Measurements from ENCODE around the gene NEU3. TPM values are rescaled to one million over a fixed set of nuclear protein-coding genes. Genes with fewer than 3 reads are reported as not detected.

NEU3 gene
- total and polyA plus RNA-seq, 2 experiments from 2014 or later = 2.5 to 6.2 TPM

DNA sequence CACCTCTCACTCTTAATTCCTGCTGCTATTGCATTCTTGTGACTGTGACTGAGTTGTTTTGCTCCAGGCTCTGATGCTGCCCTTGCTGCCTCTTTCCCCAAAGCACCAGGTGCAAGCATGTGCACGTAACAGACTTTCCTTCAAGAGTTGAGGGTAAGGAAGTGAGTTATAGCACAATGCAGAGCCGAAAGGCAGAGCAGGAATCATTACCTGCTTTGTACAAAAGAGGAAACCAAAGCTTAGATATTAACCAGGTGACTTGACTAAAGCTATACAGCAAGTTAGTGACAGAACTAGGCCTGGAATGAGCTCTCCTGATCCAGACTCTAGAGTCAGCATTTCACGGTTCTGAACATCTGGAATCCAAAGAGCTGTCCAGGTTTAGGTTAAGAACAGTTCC is 33.6 kb downstream of the NEU3 start:
- Histone ChIP-seq H4K20me1 (ENCODE audit: insufficient read depth) (no peaks in the 10 kb centered on the region), H3K4me1 (ENCODE audit: insufficient read depth) (no peaks in the 10 kb centered on the region), H3K9me2 (ENCODE audit: insufficient read depth) (no peaks in the 10 kb centered on the region), H3K27me3 (replicated peaks; ENCODE audit: insufficient read depth) (no peaks in the 10 kb centered on the region), H3K9ac (no peak overlapping the region), H3K27ac (no peak overlapping the region), H2AFZ (no peak overlapping the region), H3K4me2 (ENCODE audit: unreplicated experiment) (no peak overlapping the region), H3K79me2 (ENCODE audit: insufficient read depth) (no peaks in the 10 kb centered on the region), H3K9me3 (ENCODE audit: low read depth) (no peaks in the 10 kb centered on the region), H3F3A (ENCODE audit: insufficient read depth) (no peaks in the 10 kb centered on the region), H3K36me3 (ENCODE audit: low read depth) (no peaks in the 10 kb centered on the region), H3K4me3 (no peak overlapping the region)
- 56 to 58% methylated on average over 3 of the region's 3 CpGs for WGBS, 2 experiments (ENCODE audit: low coverage in 1 of 2, low lambda C conversion rate in 2 of 2, missing lambda C conversion rate in 2 of 2)
- DNase-seq = no peak
- TF ChIP-seq EZH2 (IDR thresholded peaks at IDR 0.05; ENCODE audit: insufficient read depth, poor library complexity, severe bottlenecking) (no peak), EZH2phosphoT487 (IDR thresholded peaks at IDR 0.05; ENCODE audit: insufficient read depth, low read depth) (no peak)
- in situ Hi-C loops (cut with MboI) = no loop called here

DNA sequence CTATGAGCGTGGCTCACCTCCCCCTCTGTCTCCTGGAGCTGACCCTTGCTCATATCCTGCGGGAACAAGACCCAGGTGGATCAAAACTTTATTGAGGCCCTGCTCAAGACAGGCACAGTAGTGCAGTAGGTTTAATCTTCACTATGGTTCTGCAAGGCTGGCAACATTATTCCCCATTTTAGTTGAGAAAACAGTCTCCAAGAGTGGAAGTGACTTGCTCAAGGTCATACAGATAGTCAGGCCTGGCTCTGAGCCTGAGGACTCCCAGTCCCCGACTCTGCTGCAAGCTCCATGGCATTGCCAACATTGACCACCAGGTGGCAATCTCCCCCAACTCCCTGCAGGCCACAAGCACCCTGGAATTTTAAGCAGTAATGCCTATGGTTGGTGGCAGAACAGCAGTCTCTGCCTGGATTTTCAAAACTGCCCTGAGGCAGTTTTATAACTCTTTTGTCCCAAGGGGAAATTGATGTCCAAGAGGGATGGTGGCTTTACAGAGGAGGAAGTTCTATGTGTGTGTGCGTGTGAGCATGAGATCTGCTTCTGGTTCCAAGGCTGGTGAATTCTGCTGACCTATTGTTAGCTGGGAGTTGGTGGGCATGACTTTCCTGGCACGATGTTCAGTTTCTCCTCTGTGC is 34.1 kb downstream of the NEU3 start:
- peak; percentile 83 for DNase-seq
- no peaks in the 10 kb centered on the region for H4K20me1 ChIP-seq (ENCODE audit: insufficient read depth)
- H3K9ac ChIP-seq = no peak overlapping the region
- TF ChIP-seq EZH2 (IDR thresholded peaks at IDR 0.05; ENCODE audit: insufficient read depth, poor library complexity, severe bottlenecking) (no peak), EZH2phosphoT487 (IDR thresholded peaks at IDR 0.05; ENCODE audit: insufficient read depth, low read depth) (no peak)
- no peak overlapping the region for H3K4me2 ChIP-seq (ENCODE audit: unreplicated experiment)
- H3K27me3 ChIP-seq (replicated peaks; ENCODE audit: insufficient read depth) = no peaks in the 10 kb centered on the region
- H2AFZ ChIP-seq = no peak overlapping the region
- H3K4me1 ChIP-seq (ENCODE audit: insufficient read depth) = no peaks in the 10 kb centered on the region
- H3K79me2 ChIP-seq (ENCODE audit: insufficient read depth) = no peaks in the 10 kb centered on the region
- H3K9me3 ChIP-seq (ENCODE audit: low read depth) = no peaks in the 10 kb centered on the region
- H3K4me3 ChIP-seq = no peak overlapping the region
- H3K9me2 ChIP-seq (ENCODE audit: insufficient read depth) = no peaks in the 10 kb centered on the region
- no peaks in the 10 kb centered on the region for H3K36me3 ChIP-seq (ENCODE audit: low read depth)
- H3F3A ChIP-seq (ENCODE audit: insufficient read depth) = no peaks in the 10 kb centered on the region
- in situ Hi-C loops (cut with MboI) = no loop called here
- H3K27ac ChIP-seq = no peak overlapping the region
- WGBS, 2 experiments (ENCODE audit: low coverage in 1 of 2, low lambda C conversion rate in 2 of 2, missing lambda C conversion rate in 2 of 2) = 36 to 37% methylated on average over 5 of the region's 5 CpGs

DNA sequence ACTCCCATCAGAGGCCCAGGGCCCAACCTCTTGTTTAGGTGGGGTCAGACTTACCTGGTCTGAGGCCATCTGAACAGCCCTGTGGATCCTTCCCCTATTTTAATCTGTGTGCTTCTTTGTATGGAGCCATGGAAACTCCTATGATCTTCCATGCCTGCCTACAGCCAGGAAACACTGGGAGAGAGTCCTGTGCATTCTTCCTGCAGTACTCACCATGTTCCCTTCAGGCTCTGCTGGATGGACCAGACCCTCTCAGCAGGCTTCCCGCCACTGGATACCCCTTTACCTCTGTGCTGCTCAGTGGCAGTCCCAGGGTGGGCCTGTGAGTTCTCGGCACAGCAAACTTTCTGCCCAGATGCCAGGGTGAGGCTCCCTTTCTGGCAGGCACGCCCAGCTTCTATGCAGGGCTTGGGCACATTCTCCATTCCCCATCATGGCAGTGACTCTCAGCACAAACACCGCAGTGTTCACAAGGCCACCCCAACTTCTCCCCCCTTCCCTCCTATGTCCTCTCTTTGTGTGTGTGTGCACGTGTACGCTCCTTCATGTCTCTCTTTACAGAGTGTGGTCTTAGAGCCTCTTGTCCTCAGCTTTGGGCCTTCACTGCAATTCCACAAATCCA is 34.8 kb downstream of the NEU3 start:
- no peak for DNase-seq
- Histone ChIP-seq H3K27ac (no peak overlapping the region), H3K9ac (no peak overlapping the region), H4K20me1 (ENCODE audit: insufficient read depth) (no peaks in the 10 kb centered on the region), H3K4me1 (ENCODE audit: insufficient read depth) (no peaks in the 10 kb centered on the region), H3K79me2 (ENCODE audit: insufficient read depth) (no peaks in the 10 kb centered on the region), H3K27me3 (replicated peaks; ENCODE audit: insufficient read depth) (no peaks in the 10 kb centered on the region), H3F3A (ENCODE audit: insufficient read depth) (no peaks in the 10 kb centered on the region), H3K9me2 (ENCODE audit: insufficient read depth) (no peaks in the 10 kb centered on the region), H3K4me3 (no peak overlapping the region), H3K36me3 (ENCODE audit: low read depth) (no peaks in the 10 kb centered on the region), H3K4me2 (ENCODE audit: unreplicated experiment) (no peak overlapping the region), H2AFZ (no peak overlapping the region), H3K9me3 (ENCODE audit: low read depth) (no peaks in the 10 kb centered on the region)
- 77 to 81% methylated on average over 6 of the region's 6 CpGs for WGBS, 2 experiments (ENCODE audit: low coverage in 1 of 2, low lambda C conversion rate in 2 of 2, missing lambda C conversion rate in 2 of 2)
- in situ Hi-C loops (cut with MboI) = no loop called here
- TF ChIP-seq EZH2phosphoT487 (IDR thresholded peaks at IDR 0.05; ENCODE audit: insufficient read depth, low read depth) (no peak), EZH2 (IDR thresholded peaks at IDR 0.05; ENCODE audit: insufficient read depth, poor library complexity, severe bottlenecking) (no peak)

DNA sequence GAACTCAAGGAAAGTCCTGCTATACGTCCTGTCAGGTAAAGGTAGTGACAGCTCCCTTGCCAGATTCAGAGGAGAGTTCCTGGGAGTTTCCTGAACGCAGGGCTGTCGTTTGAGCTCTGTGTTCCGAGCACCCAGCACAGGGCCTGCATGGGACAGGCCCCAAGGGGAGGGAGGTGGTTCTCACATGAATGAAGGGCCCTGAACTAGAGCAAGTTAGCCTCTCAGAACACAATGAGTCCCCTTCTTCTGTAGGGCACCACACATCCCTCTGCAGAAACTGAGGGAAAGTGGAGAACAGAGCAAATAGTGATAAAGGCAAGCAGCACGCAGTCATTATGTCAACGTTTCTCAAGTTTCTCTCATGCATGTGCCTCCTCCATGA is 35.3 kb downstream of the NEU3 start:
- Histone ChIP-seq H3F3A (ENCODE audit: insufficient read depth) (no peaks in the 10 kb centered on the region), H3K9me2 (ENCODE audit: insufficient read depth) (no peaks in the 10 kb centered on the region), H3K9ac (no peak overlapping the region), H3K27ac (no peak overlapping the region), H3K79me2 (ENCODE audit: insufficient read depth) (no peaks in the 10 kb centered on the region), H2AFZ (no peak overlapping the region), H3K9me3 (ENCODE audit: low read depth) (no peaks in the 10 kb centered on the region), H3K36me3 (ENCODE audit: low read depth) (no peaks in the 10 kb centered on the region), H3K27me3 (replicated peaks; ENCODE audit: insufficient read depth) (no peaks in the 10 kb centered on the region), H3K4me1 (ENCODE audit: insufficient read depth) (no peaks in the 10 kb centered on the region), H4K20me1 (ENCODE audit: insufficient read depth) (no peaks in the 10 kb centered on the region), H3K4me3 (no peak overlapping the region), H3K4me2 (ENCODE audit: unreplicated experiment) (no peak overlapping the region)
- in situ Hi-C loops (cut with MboI) = no loop called here
- no peak for TF ChIP-seq EZH2phosphoT487 (IDR thresholded peaks at IDR 0.05; ENCODE audit: insufficient read depth, low read depth)
- TF ChIP-seq EZH2 (IDR thresholded peaks at IDR 0.05; ENCODE audit: insufficient read depth, poor library complexity, severe bottlenecking) = no peak
- no peak for DNase-seq
- WGBS, 2 experiments (ENCODE audit: low coverage in 1 of 2, low lambda C conversion rate in 2 of 2, missing lambda C conversion rate in 2 of 2) = 43 to 48% methylated on average over 6 of the region's 6 CpGs
